Prostate gland (tissue), 2 donors: ENCODE measurements around the gene LAS1L.

Experiments used
- POLR2AphosphoS5 ChIP-seq: sonication (generic); formaldehyde crosslinking; IDR thresholded peaks from one replicate; pipeline ENCODE4 v1.6.1; 2017; ENCODE audit warnings: antibody characterized with exemption
- TF ChIP-seq, protein P1 (sequence below), 4 experiments: fragments of 200-600 bp in 2 of 4; fragments of 450-650 bp in 2 of 4; sonication (generic) in 2 of 4; IDR thresholded peaks; 1 replicate in 3 of 4; 2 replicates in 1 of 4; pipeline ENCODE4 v1.5.1; 2016 to 2019; ENCODE audit warnings: antibody characterized with exemption in 4 of 4, mild to moderate bottlenecking in 2 of 4, moderate library complexity in 2 of 4

DNA sequence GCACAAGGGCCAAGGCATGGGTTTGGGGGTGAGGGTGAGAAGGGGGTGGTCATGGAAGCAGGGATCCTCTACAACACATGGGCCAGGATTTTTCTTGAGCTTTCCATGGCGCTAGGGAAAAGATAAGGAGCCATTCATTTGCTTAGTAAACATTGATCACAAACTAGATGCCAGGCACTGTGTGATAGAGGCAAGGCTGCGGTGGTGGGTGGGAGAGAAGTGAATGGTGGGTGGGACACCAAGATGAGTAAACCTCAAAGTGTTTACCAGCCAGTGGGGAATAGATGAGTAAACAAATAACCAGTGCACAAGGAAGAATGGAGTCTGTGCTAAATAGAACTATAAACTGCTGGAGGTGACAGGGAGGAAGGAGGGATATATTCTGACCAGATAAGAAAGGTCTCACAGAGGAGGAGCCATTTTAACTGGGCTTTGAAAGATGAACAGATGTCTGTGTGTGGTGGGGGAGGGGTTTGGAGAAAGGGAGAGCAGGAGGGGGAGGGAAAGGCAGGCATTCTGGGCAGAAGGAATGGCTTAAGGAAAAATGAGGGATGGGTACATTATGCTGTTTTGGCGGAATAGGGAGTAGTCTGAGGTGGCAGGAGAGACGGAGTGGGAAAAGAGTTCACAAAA is 48.0 kb upstream of the LAS1L start:
- no peak for TF ChIP-seq POLR2AphosphoS5
- TF ChIP-seq, protein P1, sequence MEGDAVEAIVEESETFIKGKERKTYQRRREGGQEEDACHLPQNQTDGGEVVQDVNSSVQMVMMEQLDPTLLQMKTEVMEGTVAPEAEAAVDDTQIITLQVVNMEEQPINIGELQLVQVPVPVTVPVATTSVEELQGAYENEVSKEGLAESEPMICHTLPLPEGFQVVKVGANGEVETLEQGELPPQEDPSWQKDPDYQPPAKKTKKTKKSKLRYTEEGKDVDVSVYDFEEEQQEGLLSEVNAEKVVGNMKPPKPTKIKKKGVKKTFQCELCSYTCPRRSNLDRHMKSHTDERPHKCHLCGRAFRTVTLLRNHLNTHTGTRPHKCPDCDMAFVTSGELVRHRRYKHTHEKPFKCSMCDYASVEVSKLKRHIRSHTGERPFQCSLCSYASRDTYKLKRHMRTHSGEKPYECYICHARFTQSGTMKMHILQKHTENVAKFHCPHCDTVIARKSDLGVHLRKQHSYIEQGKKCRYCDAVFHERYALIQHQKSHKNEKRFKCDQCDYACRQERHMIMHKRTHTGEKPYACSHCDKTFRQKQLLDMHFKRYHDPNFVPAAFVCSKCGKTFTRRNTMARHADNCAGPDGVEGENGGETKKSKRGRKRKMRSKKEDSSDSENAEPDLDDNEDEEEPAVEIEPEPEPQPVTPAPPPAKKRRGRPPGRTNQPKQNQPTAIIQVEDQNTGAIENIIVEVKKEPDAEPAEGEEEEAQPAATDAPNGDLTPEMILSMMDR (IDR thresholded peaks at IDR 0.05): no peak
